ENCODE measurements around the gene DAPK2. TPM values are rescaled to one million over a fixed set of nuclear protein-coding genes. Genes with fewer than 3 reads are reported as not detected.
"Not testable (repeated sequence)": the region's sequence is repeated elsewhere in the genome, so short reads cannot be mapped to it uniquely, and the experiment has no call there.

Gene DAPK2
- total RNA-seq, 2 experiments from 2014 or later: 0.44 TPM; not detected in 1

DNA sequence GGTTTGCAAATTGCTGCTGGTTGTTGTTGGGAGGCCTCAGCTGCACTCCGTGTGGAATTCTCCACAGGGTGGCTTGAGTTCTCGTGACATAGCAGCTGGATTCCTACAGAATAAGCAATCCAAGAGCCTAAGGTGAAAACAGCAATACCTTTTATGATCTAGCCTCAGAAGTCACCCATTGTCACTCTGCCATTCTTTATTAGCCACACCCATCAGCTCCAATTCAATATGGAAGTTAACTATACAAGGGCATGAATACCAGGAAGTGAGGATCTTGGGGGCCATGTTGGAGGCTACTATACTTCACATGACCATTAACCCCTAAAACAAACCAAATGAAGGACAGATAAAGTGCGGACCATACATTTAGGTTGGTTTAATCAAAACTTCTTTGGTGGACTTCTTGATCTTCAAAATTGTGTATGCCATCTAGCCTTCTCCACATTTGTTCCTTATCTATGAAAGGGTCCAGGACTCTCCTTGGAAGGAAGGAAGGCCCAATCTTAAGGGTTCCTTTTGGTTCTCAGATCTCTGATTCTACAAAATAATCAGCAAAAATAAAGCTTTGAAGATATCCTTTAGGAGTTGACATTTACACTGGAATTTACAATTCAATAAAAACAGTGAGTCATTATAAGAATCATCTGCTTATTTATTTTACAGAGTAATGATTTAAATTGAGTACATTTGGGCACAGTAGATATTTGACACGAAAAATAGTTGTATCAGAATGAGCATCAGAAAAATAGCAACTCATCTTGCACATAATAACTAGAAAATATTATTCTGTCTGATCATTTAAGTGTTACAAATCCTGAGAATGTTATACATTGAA, 25.9 kb upstream of the DAPK2 start:
- Mint-ChIP-seq H3K27ac (no peak overlapping the region), H3K27me3 (ENCODE audit: low read depth) (no peaks in the 10 kb centered on the region), H3K9me3 (no peaks in the 10 kb centered on the region), H3K36me3 (ENCODE audit: low read depth) (peaks cover 9% of the 10 kb centered on the region), H3K4me3 (no peak overlapping the region), H3K4me1 (ENCODE audit: low read depth) (peaks cover 5% of the 10 kb centered on the region)
- intact Hi-C loops (cut with micrococcal nuclease): no loop called here
- CTCF ChIA-PET: interaction anchor here (0.7 to 2.3 kb wide), 7 partner anchors 16 to 127 kb away, joined by 3 to 5 read pairs (median 3); partner anchors contain the start of genes CIAO2A and DAPK2
- no peak for DNase-seq

DNA sequence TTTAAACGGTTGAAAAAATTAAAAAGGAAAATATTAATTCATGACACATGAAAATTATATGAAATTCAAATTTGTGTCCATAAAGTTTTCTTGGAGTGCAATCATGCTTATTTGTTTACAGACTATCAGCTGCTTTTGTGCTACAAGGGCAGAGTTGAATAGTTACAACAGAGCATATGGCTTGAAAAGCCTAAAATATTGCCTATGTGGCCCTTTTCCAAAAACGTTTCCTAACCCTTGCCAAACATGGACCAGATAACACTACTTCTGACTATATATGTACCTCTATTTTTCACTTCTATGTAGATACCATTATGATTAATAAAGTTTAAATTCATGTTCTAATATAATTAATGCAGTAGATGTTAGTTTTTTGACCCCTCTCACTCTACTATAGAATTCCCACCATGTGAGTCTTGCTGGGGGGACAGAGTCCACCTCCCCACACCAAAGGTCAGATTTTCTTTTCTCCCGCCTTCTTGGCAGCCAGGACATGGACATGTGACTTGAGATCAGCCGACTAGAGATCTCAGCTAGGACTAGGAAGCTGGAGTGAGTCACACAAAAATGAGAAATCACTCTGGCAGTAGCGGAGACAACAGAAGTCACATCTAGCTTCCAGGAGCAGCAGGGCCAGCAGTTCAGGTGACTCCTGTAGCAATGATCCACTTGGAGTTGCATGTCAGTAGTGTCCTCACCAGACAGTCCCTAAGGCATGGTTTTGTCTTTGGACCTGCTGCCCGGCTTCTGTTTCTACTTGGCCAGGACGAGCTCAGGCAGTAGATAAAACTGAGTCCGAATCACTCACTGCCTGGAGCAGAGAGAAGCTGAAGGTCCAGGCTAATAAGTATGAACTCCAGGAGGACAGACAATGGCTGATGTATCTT, 24.9 kb upstream of the DAPK2 start:
- no peak overlapping the region for H3K27ac Mint-ChIP-seq
- DNase-seq: no peak
- H3K27me3 Mint-ChIP-seq (ENCODE audit: low read depth): no peaks in the 10 kb centered on the region
- H3K9me3 Mint-ChIP-seq: no peaks in the 10 kb centered on the region
- no peak overlapping the region for H3K4me3 Mint-ChIP-seq
- CTCF ChIA-PET: interaction anchor here (0.7 to 4.6 kb wide), 9 partner anchors 17 to 319 kb away, joined by 3 to 24 read pairs (median 3); partner anchors contain the start of genes CIAO2A and DAPK2
- H3K4me1 Mint-ChIP-seq (ENCODE audit: low read depth): peaks cover 5% of the 10 kb centered on the region
- intact Hi-C loops (cut with micrococcal nuclease): no loop called here
- H3K36me3 Mint-ChIP-seq (ENCODE audit: low read depth): peaks cover 9% of the 10 kb centered on the region

DNA sequence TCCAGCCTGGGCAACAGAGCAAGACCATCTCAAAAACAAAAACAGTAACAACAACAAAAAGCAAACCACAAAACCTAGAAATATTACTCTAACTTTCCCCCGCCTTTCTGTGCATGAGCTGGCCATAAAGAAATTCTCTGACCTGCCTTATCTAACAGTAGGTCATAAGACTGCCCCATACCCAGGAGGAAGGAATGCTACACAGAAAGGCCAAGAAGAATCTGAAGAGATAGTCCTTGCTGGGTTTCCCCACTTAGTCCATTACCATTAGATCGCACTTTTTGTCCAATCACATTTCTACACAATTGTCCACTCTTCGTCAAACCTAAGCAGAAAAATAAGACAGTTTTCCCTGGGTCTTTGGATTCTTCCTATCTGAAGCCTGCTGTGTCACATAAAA, 23.8 kb upstream of the DAPK2 start:
- H3K4me1 Mint-ChIP-seq (ENCODE audit: low read depth): peaks cover 5% of the 10 kb centered on the region

DNA sequence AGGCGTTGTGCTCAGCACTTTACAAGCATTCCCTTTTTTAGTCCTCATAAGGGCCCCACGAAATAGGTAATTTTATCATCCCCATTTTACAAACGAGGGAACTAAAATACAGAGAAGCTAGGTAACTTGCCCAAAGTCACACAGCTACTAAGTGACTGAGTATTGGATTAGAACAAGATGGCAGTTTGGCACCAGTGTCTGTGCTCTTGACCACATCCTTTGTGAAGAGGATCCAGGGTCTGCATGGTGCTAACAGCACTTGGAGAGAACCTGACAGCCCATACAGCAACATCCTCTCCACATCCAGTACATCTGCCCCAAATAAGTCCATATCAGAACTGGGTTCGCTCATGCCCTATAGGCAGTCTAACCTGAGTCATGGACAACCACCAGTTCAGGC, 21.8 kb upstream of the DAPK2 start:
- CTCF ChIA-PET: interaction anchor here (0.6 to 5.1 kb wide), 30 partner anchors 9 to 558 kb away, joined by 3 to 49 read pairs (median 4); no protein-coding TSS in a partner anchor

More for the DNA sequence above, 23.8 kb upstream of the DAPK2 start:
- intact Hi-C loops (cut with micrococcal nuclease): no loop called here
- no peaks in the 10 kb centered on the region for H3K27me3 Mint-ChIP-seq (ENCODE audit: low read depth)
- peaks cover 8% of the 10 kb centered on the region for H3K36me3 Mint-ChIP-seq (ENCODE audit: low read depth)
- CTCF ChIA-PET: interaction anchor here (0.6 to 5.1 kb wide), 6 partner anchors 21 to 603 kb away, joined by 3 to 49 read pairs (median 13); partner anchors contain the start of gene CIAO2A
- no peaks in the 10 kb centered on the region for H3K9me3 Mint-ChIP-seq
- no peak for DNase-seq
- no peak overlapping the region for H3K27ac Mint-ChIP-seq
- H3K4me3 Mint-ChIP-seq: no peak overlapping the region

DNA sequence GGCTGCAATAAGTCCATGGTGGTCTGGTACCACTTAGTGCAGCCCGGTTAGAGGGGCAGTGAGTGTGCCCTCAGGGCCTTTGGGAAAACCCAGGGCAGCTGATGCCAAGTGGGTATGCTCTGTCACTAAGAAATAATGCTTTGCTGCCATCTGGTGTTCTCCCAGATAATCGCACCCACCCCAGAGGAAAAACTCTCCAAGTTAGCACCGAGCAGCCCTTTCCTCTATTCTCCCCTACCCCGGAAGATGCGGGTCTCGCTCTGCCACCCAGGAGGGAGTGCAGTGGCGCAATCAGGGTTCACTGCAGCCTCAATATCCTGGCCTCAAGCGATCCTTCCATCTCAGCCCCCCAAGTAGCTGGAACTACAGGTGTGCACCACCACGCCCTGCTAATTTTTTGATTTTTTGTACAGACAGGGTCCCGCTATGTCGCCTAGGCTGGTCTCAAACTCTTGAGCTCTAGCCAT, 21.3 kb upstream of the DAPK2 start:
- H3K36me3 Mint-ChIP-seq (ENCODE audit: low read depth): peaks cover 2% of the 10 kb centered on the region
- CTCF ChIA-PET: interaction anchor here (0.6 to 5.1 kb wide), 34 partner anchors 10 to 777 kb away, joined by 3 to 49 read pairs (median 4); no protein-coding TSS in a partner anchor
- intact Hi-C loops (cut with micrococcal nuclease): loop anchor here (1.0 to 5.0 kb wide), 7 partner anchors 175 to 779 kb away; no protein-coding TSS in a partner anchor
- H3K27ac Mint-ChIP-seq: no peak overlapping the region
- H3K4me3 Mint-ChIP-seq: no peak overlapping the region
- H3K4me1 Mint-ChIP-seq (ENCODE audit: low read depth): peaks cover 5% of the 10 kb centered on the region
- peak; percentile 81 for DNase-seq
- H3K9me3 Mint-ChIP-seq: no peaks in the 10 kb centered on the region
- H3K27me3 Mint-ChIP-seq (ENCODE audit: low read depth): no peaks in the 10 kb centered on the region

More for the DNA sequence above, 21.8 kb upstream of the DAPK2 start:
- no peaks in the 10 kb centered on the region for H3K27me3 Mint-ChIP-seq (ENCODE audit: low read depth)
- peaks cover 5% of the 10 kb centered on the region for H3K36me3 Mint-ChIP-seq (ENCODE audit: low read depth)
- intact Hi-C loops (cut with micrococcal nuclease): loop anchor here (5.0 kb wide), 1 partner anchor 601 kb away; no protein-coding TSS in a partner anchor
- H3K27ac Mint-ChIP-seq: no peak overlapping the region
- no peaks in the 10 kb centered on the region for H3K9me3 Mint-ChIP-seq
- no peak overlapping the region for H3K4me3 Mint-ChIP-seq
- no peak for DNase-seq
- H3K4me1 Mint-ChIP-seq (ENCODE audit: low read depth): peaks cover 5% of the 10 kb centered on the region

DNA sequence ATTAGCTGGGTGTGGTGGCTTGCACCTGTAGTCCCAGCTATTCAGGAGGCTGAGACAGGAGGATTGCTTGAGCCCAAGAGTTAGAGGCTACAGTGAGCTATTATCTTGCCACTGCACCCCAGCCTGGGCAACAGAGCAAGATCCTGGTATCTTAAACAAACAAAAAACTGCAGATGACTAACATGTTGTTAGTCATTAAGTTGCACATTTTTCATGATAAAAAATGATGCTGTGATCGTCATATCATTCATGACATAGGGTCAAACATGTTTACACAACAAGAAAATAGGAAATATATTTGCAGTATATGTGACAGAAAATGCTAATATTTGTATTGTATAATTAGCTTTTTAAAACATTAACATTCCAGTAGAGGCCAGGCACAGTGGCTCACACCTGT, 20.2 kb upstream of the DAPK2 start:
- CTCF ChIA-PET: interaction anchor here (0.6 to 5.1 kb wide), 14 partner anchors 19 to 607 kb away, joined by 3 to 49 read pairs (median 4); partner anchors contain the start of gene DAPK2
- intact Hi-C loops (cut with micrococcal nuclease): loop anchor here (2.0 to 5.0 kb wide), 3 partner anchors 240 to 778 kb away; no protein-coding TSS in a partner anchor
- Mint-ChIP-seq H3K4me1 (ENCODE audit: low read depth) (peaks cover 5% of the 10 kb centered on the region), H3K36me3 (ENCODE audit: low read depth) (no peaks in the 10 kb centered on the region), H3K9me3 (no peaks in the 10 kb centered on the region), H3K27me3 (ENCODE audit: low read depth) (no peaks in the 10 kb centered on the region), H3K27ac (no peak overlapping the region), H3K4me3 (no peak overlapping the region)
- DNase-seq: no peak

DNA sequence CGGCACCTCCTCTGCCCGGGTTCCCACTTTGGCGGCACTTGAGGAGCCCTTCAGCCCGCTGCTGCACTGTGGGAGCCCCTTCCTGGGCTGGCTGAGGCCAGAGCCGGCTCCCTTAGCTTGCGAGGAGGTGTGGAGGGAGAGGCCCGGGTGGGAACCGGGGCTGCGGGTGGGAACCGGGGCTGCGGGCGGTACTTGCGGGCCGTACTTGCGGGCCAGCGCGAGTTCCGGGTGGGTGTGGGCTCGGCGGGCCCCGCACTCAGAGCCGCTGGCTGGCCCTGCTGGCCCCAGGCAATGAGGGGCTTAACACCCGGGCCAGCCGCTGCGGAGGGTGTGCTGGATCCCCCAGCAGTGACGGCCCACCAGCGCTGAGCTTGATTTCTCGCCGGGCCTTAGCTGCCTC, 14.4 kb upstream of the DAPK2 start:
- Mint-ChIP-seq H3K27ac (no peak overlapping the region), H3K9me3 (no peaks in the 10 kb centered on the region), H3K4me3 (no peak overlapping the region), H3K36me3 (ENCODE audit: low read depth) (no peaks in the 10 kb centered on the region), H3K27me3 (ENCODE audit: low read depth) (no peaks in the 10 kb centered on the region), H3K4me1 (ENCODE audit: low read depth) (no peaks in the 10 kb centered on the region)
- CTCF ChIA-PET: interaction anchor here (1.3 to 1.4 kb wide), 2 partner anchors 115 to 451 kb away, joined by 6 to 10 read pairs; no protein-coding TSS in a partner anchor
- intact Hi-C loops (cut with micrococcal nuclease): no loop called here
- DNase-seq: no peak

DNA sequence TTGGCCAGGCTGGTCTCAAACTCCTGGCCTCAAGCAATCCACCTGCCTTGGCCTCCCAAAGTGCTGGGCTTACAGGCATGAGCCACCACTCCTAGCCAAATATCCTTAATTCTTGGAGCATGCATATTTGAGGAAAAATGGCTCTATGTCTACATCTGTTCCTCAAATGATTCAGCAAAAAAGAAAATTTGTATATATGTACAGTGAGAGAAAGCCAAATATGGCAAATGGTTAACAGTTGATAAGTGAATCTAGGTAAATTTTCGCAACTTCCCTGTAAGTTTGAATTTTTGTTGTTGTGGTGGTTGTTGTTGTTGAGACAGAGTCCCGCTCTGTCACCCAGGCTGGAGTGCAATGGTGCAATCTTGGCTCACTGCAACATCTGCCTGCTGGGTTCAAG, 12.8 kb upstream of the DAPK2 start:
- not testable (repeated sequence) for DNase-seq

DNA sequence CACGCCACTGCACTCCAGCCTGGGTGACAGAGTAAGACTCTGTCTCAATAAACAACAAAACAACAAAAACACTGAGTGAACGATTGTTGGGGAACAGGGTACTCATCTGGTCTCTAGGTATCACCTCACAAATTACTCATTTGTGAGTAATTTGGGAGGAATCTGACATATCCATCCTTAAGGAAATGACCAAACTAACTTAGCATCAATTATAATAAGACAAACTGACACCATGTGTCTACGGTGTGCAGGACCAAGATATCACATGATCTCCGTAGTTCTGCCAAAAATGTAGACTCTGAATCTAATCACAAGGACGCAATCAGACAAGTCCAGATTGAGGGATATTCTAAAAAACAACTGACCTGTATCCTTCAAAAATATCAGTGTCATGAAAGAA, 12.0 kb upstream of the DAPK2 start:
- no peaks in the 10 kb centered on the region for H3K27me3 Mint-ChIP-seq (ENCODE audit: low read depth)
- H3K36me3 Mint-ChIP-seq (ENCODE audit: low read depth): no peaks in the 10 kb centered on the region
- DNase-seq: no peak
- H3K4me3 Mint-ChIP-seq: no peak overlapping the region
- no peaks in the 10 kb centered on the region for H3K4me1 Mint-ChIP-seq (ENCODE audit: low read depth)
- no peaks in the 10 kb centered on the region for H3K9me3 Mint-ChIP-seq
- intact Hi-C loops (cut with micrococcal nuclease): no loop called here
- H3K27ac Mint-ChIP-seq: no peak overlapping the region
- CTCF ChIA-PET: no interaction called here

More for the DNA sequence above, 12.8 kb upstream of the DAPK2 start:
- H3K4me3 Mint-ChIP-seq; H3K27ac Mint-ChIP-seq; H3K27me3 Mint-ChIP-seq (ENCODE audit: low read depth); H3K9me3 Mint-ChIP-seq; H3K4me1 Mint-ChIP-seq (ENCODE audit: low read depth); H3K36me3 Mint-ChIP-seq (ENCODE audit: low read depth); intact Hi-C loops (cut with micrococcal nuclease); CTCF ChIA-PET: not testable (repeated sequence)

DNA sequence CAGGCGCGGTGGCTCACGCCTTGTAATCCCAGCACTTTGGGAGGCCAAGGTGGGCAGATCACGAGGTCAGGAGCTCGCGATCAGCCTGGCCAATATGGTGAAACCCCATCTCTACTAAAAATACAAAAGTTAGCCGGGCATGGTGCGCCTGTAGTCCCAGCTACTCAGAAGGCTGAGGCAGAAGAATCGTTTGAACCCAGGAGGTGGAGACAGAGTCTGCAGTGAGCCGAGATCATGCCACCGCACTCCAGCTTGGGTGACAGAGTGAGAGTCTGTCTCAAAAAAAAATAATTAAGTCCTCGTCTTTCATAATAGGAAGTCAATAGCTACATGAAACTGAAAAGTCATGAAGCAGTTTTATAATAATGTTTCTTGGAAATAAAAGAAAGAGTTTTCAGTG, 7.4 kb upstream of the DAPK2 start:
- H3K27ac Mint-ChIP-seq; H3K4me3 Mint-ChIP-seq; H3K27me3 Mint-ChIP-seq (ENCODE audit: low read depth); H3K9me3 Mint-ChIP-seq; H3K36me3 Mint-ChIP-seq (ENCODE audit: low read depth); intact Hi-C loops (cut with micrococcal nuclease); DNase-seq; H3K4me1 Mint-ChIP-seq (ENCODE audit: low read depth): not testable (repeated sequence)
- CTCF ChIA-PET: interaction anchor here (1.4 kb wide), 1 partner anchor 14 kb away, joined by 5 read pairs; no protein-coding TSS in a partner anchor

DNA sequence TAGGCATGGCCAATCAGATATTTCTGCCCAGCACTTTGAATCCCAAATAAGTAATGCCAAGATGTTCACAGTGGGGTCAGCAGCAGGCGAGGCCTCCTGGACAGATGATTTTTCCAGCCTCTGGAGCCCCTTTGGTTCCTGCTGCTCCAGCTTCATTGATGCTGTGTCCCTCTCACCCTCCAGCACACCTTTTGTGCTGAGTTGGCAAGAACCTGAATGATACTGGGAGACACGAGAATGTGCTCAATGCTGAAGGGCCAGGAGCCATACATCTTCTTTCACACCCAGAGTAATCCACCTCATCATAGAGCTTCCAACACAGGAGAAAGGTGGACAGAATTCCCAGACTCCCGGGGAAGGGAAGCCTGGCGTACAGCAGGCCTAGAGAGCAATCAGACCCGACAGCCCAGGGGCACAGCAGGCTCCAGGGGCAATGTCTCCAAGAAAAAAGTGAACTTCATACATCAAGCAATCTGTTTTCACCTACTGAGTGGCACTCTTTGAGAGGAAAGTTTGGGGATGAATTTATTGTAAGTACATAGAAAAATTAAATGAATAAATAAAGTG, 6.7 kb upstream of the DAPK2 start:
- CTCF ChIA-PET: interaction anchor here (1.4 kb wide), 1 partner anchor 15 kb away, joined by 5 read pairs; no protein-coding TSS in a partner anchor
- no peak for DNase-seq
- Mint-ChIP-seq H3K9me3 (no peaks in the 10 kb centered on the region), H3K4me1 (ENCODE audit: low read depth) (no peaks in the 10 kb centered on the region), H3K27ac (no peak overlapping the region), H3K36me3 (ENCODE audit: low read depth) (no peaks in the 10 kb centered on the region), H3K4me3 (no peak overlapping the region), H3K27me3 (ENCODE audit: low read depth) (peaks cover 3% of the 10 kb centered on the region)
- intact Hi-C loops (cut with micrococcal nuclease): no loop called here
